Glutamatergic neuron (in vitro differentiated cells): ENCODE results near the gene UBE3C. TPM values are rescaled to one million over a fixed set of nuclear protein-coding genes. Genes with fewer than 3 reads are reported as not detected.
A peak's percentile ranks its signal among the peaks of the same experiment; 100 is the strongest.
"Not testable (repeated sequence)": the region's sequence is repeated elsewhere in the genome, so short reads cannot be mapped to it uniquely, and the experiment has no call there.

ENCODE experiments used
- DNase-seq: peaks from one replicate; pipeline ENCODE4 v3.0.0; 2022
- H3K27ac Mint-ChIP-seq: one replicate; pipeline ENCODE4 v1.8.0; 2020; ENCODE audit warnings: mild to moderate bottlenecking, mixed read lengths, inconsistent platforms; ENCODE audit not compliant: unreplicated experiment
- H3K27me3 Mint-ChIP-seq: one replicate; pipeline ENCODE4 v1.8.0; 2020; ENCODE audit warnings: mild to moderate bottlenecking, moderate library complexity, mixed read lengths, inconsistent platforms; ENCODE audit not compliant: unreplicated experiment
- H3K36me3 Mint-ChIP-seq: one replicate; pipeline ENCODE4 v1.8.0; 2020; ENCODE audit warnings: mild to moderate bottlenecking, mixed read lengths, inconsistent platforms; ENCODE audit not compliant: unreplicated experiment
- H3K4me1 Mint-ChIP-seq: one replicate; pipeline ENCODE4 v1.8.0; 2020; ENCODE audit warnings: mild to moderate bottlenecking, low read depth, mixed read lengths, inconsistent platforms; ENCODE audit not compliant: unreplicated experiment
- H3K4me3 Mint-ChIP-seq: one replicate; pipeline ENCODE4 v1.8.0; 2020; ENCODE audit warnings: mild to moderate bottlenecking, mixed read lengths, inconsistent platforms; ENCODE audit not compliant: unreplicated experiment
- H3K9me3 Mint-ChIP-seq: one replicate; pipeline ENCODE4 v1.8.0; 2020; ENCODE audit warnings: mild to moderate bottlenecking, moderate library complexity, mixed read lengths, inconsistent platforms; ENCODE audit not compliant: unreplicated experiment
- CTCF ChIP-seq: fragments of 200-600 bp; sonication (generic); IDR thresholded peaks from one replicate; pipeline ENCODE4 v1.5.0; 2021; ENCODE audit not compliant: partially characterized antibody, unreplicated experiment
- total RNA-seq: library from RNA; stranded (reverse); fragmentation: NEBNext Ultra II Directional; extraction: Animal tissue kit (Norgen Biotek cat#: 25700); gene quantifications from one replicate; pipeline ENCODE4 v1.2.1, GENCODE V29; 2021; ENCODE audit not compliant: unreplicated experiment

The UBE3C gene
- total RNA-seq, 1 donor from 2014 or later: 52.5 TPM

GRCh38 chr7:157152391-157152937 is 13.7 kb downstream of the UBE3C start:
- no peaks in the 10 kb centered on the region for H3K27me3 Mint-ChIP-seq
- no peaks in the 10 kb centered on the region for H3K36me3 Mint-ChIP-seq
- peaks cover 4% of the 10 kb centered on the region for H3K9me3 Mint-ChIP-seq
- H3K4me3 Mint-ChIP-seq: no peak overlapping the region
- peaks cover 24% of the 10 kb centered on the region for H3K4me1 Mint-ChIP-seq
- no peak for TF ChIP-seq CTCF
- DNase-seq: no peak
- peak overlapping the region; percentile 56 for H3K27ac Mint-ChIP-seq

- Mint-ChIP-seq H3K4me1 (peaks cover 27% of the 10 kb centered on the region), H3K36me3 (no peaks in the 10 kb centered on the region), H3K4me3 (no peak overlapping the region), H3K9me3 (peaks cover 2% of the 10 kb centered on the region), H3K27me3 (no peaks in the 10 kb centered on the region), H3K27ac (peak overlapping the region; percentile 49)
- no peak for TF ChIP-seq CTCF
- no peak for DNase-seq
Measured at GRCh38 chr7:157153260-157153659, 14.5 kb downstream of the UBE3C start.

GRCh38 chr7:157155959-157156358 is 17.2 kb downstream of the UBE3C start:
- no peaks in the 10 kb centered on the region for H3K27me3 Mint-ChIP-seq
- H3K27ac Mint-ChIP-seq: no peak overlapping the region
- H3K9me3 Mint-ChIP-seq: peaks cover 2% of the 10 kb centered on the region
- no peak for DNase-seq
- no peak overlapping the region for H3K4me3 Mint-ChIP-seq
- TF ChIP-seq CTCF: no peak
- H3K4me1 Mint-ChIP-seq: peaks cover 29% of the 10 kb centered on the region
- no peaks in the 10 kb centered on the region for H3K36me3 Mint-ChIP-seq

- Mint-ChIP-seq H3K27ac (no peak overlapping the region), H3K9me3 (peaks cover 1% of the 10 kb centered on the region), H3K4me3 (no peak overlapping the region), H3K36me3 (no peaks in the 10 kb centered on the region), H3K4me1 (peaks cover 15% of the 10 kb centered on the region), H3K27me3 (no peaks in the 10 kb centered on the region)
- DNase-seq: no peak
- TF ChIP-seq CTCF: no peak
Measured at GRCh38 chr7:157158400-157158799, 19.7 kb downstream of the UBE3C start.

- H3K4me3 Mint-ChIP-seq, H3K27ac Mint-ChIP-seq, H3K9me3 Mint-ChIP-seq, DNase-seq, H3K36me3 Mint-ChIP-seq, H3K27me3 Mint-ChIP-seq: not testable (repeated sequence)
- peaks cover 15% of the 10 kb centered on the region for H3K4me1 Mint-ChIP-seq
Measured at GRCh38 chr7:157159537-157159936, 20.8 kb downstream of the UBE3C start.

GRCh38 chr7:157160433-157160832 is 21.7 kb downstream of the UBE3C start:
- H3K9me3 Mint-ChIP-seq: no peaks in the 10 kb centered on the region
- no peaks in the 10 kb centered on the region for H3K27me3 Mint-ChIP-seq
- TF ChIP-seq CTCF: no peak
- no peak overlapping the region for H3K4me3 Mint-ChIP-seq
- H3K4me1 Mint-ChIP-seq: peaks cover 15% of the 10 kb centered on the region
- no peak overlapping the region for H3K27ac Mint-ChIP-seq
- no peak for DNase-seq
- peaks cover 12% of the 10 kb centered on the region for H3K36me3 Mint-ChIP-seq
